PC-3 (cell line): ENCODE measurements around the gene IFI30. TPM values are rescaled to one million over a fixed set of nuclear protein-coding genes. Genes with fewer than 3 reads are reported as not detected.

Experiments
- ATAC-seq: fragments of 200-7000 bp; cut with Tn5 transposase; 2 replicates; pipeline ENCODE4 v1.9.1; 2020; ENCODE audit warnings: mild to moderate bottlenecking, moderate library complexity
- Bru-seq: library from RNA; stranded (reverse); fragments of 400-500 nt; gene quantifications from one replicate; lab custom pipeline; 2021; lab: Mats Ljungman, UMichigan
- BruChase-seq, 2 experiments: library from RNA; stranded (reverse); fragments of 400-500 nt; gene quantifications; one replicate each; lab custom pipeline; 2021; lab: Mats Ljungman, UMichigan
- BruUV-seq: library from RNA; stranded (reverse); fragments of 400-500 nt; replicated peaks from 2 replicates; lab custom pipeline; 2021; lab: Mats Ljungman, UMichigan
- CTCF ChIA-PET: fragments of 300-600 bp; sonication (Branson Sonifier 250); formaldehyde crosslinking; loops from one replicate; lab custom pipeline; 2022; ENCODE audit warnings: antibody characterized with exemption; lab: Charles Lee
- POLR2A ChIA-PET: fragments of 300-600 bp; sonication (Branson Sonifier 250); formaldehyde crosslinking; loops from one replicate; lab custom pipeline; 2022; ENCODE audit warnings: antibody characterized with exemption; ENCODE audit not compliant: unreplicated experiment; lab: Charles Lee
- DNase-seq: peaks from one replicate; pipeline ENCODE4 v3.0.0-alpha.2; 2015
- H2AFZ ChIP-seq: fragments of 300-600 bp; sonication (generic); 2 replicates; pipeline ENCODE4 v1.6.0; 2016; ENCODE audit warnings: antibody characterized with exemption, low read length
- H3F3A ChIP-seq: fragments of 300-600 bp; sonication (generic); one replicate; pipeline ENCODE4 v1.6.0; 2017; ENCODE audit warnings: antibody characterized with exemption, low read length, control low read depth, mild to moderate bottlenecking; ENCODE audit not compliant: unreplicated experiment
- H3K27ac ChIP-seq: fragments of 300-600 bp; sonication (generic); 2 replicates; pipeline ENCODE4 v1.5.1; 2016; ENCODE audit warnings: mild to moderate bottlenecking, low read length
- H3K27me3 ChIP-seq: fragments of 300-600 bp; sonication (generic); 2 replicates; pipeline ENCODE4 v1.6.1; 2016; ENCODE audit warnings: low read length, mixed read lengths
- H3K36me3 ChIP-seq: fragments of 300-600 bp; sonication (generic); 2 replicates; pipeline ENCODE4 v1.6.1; 2016; ENCODE audit warnings: low read depth, mixed run types, low read length, mixed read lengths
- H3K4me1 ChIP-seq: fragments of 300-600 bp; sonication (generic); 2 replicates; pipeline ENCODE4 v1.5.1; 2016; ENCODE audit warnings: low read length; ENCODE audit not compliant: insufficient read depth
- H3K4me2 ChIP-seq: fragments of 300-600 bp; sonication (generic); 2 replicates; pipeline ENCODE4 v1.6.0; 2016; ENCODE audit warnings: low read length
- H3K4me3 ChIP-seq: fragments of 300-600 bp; sonication (generic); 2 replicates; pipeline ENCODE4 v1.5.1; 2016; ENCODE audit warnings: mild to moderate bottlenecking, low read length, mixed read lengths
- H3K79me2 ChIP-seq: fragments of 300-600 bp; sonication (generic); 2 replicates; pipeline ENCODE4 v1.6.1; 2017; ENCODE audit warnings: low read length, mixed read lengths
- H3K9ac ChIP-seq: fragments of 300-600 bp; sonication (generic); 2 replicates; pipeline ENCODE4 v1.6.0; 2016; ENCODE audit warnings: mild to moderate bottlenecking, low read length
- H3K9me2 ChIP-seq: fragments of 300-600 bp; sonication (generic); replicated peaks from 2 replicates; pipeline ENCODE4 v1.6.1; 2016; ENCODE audit warnings: mixed run types, low read length, mixed read lengths
- H3K9me3 ChIP-seq: fragments of 300-600 bp; sonication (generic); 2 replicates; pipeline ENCODE4 v1.6.1; 2016; ENCODE audit warnings: low read length, mixed read lengths
- H4K20me1 ChIP-seq: fragments of 300-600 bp; sonication (generic); 2 replicates; pipeline ENCODE4 v1.6.1; 2016; ENCODE audit warnings: low read length, mixed read lengths
- EZH2 ChIP-seq: fragments of 300-600 bp; sonication (generic); IDR thresholded peaks from one replicate; pipeline ENCODE4 v1.6.1; 2017; ENCODE audit warnings: antibody characterized with exemption, mild to moderate bottlenecking, low read length; ENCODE audit not compliant: unreplicated experiment
- EZH2phosphoT487 ChIP-seq: fragments of 300-600 bp; sonication (generic); IDR thresholded peaks from 2 replicates; pipeline ENCODE4 v1.6.1; 2018; ENCODE audit warnings: mild to moderate bottlenecking, antibody characterized with exemption, low read length, borderline replicate concordance
- intact Hi-C: fragments of 100-400 bp; cut with micrococcal nuclease; formaldehyde crosslinking; loops from 2 replicates; pipeline ENCODE4 v1.9.0; 2023
- long read RNA-seq: library from polyadenylated mRNA; unstranded; transcript quantifications from one replicate; pipeline ENCODE4 v2.0.0, GENCODE V29; 2021; ENCODE audit not compliant: unreplicated experiment
- total RNA-seq: library from RNA; depleted of rRNA; stranded (reverse); fragments of >200 nt; gene quantifications from 2 replicates; pipeline ENCODE4 v1.2.3, GENCODE V29; 2014; rRNA removed
- TF ChIP-seq, protein P1 (sequence below): fragments of 300-600 bp; sonication (generic); conservative IDR thresholded peaks from 2 replicates; pipeline ENCODE4 v1.5.1; 2017; ENCODE audit warnings: antibody characterized with exemption, low read depth, mild to moderate bottlenecking, low read length

The IFI30 gene
- total RNA-seq (31.1 and 35.0 TPM in 2 replicates), Bru-seq, nascent RNA (not detected), BruChase-seq, experiment 1, labeled RNA remaining after a 6-hour chase (percentile 8 among the genes with signal in this experiment), BruChase-seq, experiment 2, labeled RNA remaining after a 2-hour chase (percentile 39 among the genes with signal in this experiment)
- long read RNA-seq, transcript IFI30-201 (7 exons, 1,134 nt), result major isoform, 15 of 15 reads
- long read RNA-seq, partial matches to known transcripts, result 0 of 15 reads
- long read RNA-seq, other reads (novel, unspliced or antisense), result 0 of 15 reads

DNA sequence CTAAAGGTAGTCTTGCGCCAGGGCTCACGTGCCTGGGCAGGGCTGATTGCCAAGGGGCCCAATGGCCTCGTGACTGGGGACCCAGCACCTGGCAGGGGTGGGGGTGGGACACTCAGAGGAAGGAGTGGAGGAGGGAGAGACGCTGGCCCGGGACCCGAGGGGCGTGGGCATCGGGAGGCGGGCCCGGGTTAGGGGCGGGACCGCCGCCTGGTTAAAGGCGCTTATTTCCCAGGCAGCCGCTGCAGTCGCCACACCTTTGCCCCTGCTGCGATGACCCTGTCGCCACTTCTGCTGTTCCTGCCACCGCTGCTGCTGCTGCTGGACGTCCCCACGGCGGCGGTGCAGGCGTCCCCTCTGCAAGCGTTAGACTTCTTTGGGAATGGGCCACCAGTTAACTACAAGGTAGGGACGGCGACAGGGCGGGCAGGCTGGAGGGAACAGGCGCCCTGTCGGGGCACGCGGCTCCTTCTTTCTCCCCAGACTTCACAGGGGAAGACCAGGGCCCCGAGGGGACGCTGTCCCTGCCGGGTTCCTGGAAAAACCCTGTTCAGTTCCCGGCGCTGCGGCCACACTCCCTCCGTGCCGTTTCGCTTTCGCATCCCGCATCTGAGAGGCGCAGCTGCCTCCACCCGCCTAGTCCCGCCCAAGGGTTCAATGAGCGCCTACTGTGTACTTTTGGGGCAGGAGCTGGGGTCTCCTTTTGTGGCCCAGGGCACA is at the start of gene IFI30:
Gene IFI30 (plus strand): TSS at position 242 of the 717 bp plus-strand sequence. CDS start 29 bp downstream, at position 271.
- Histone ChIP-seq H3K27me3 (no peaks in the 10 kb centered on the region), H2AFZ (peak within 1 kb of the TSS; percentile 80), H3K27ac (no peak within 1 kb of the TSS), H4K20me1 (no peaks in the 10 kb centered on the region), H3K9ac (peak within 1 kb of the TSS; percentile 42), H3K9me2 (no peaks in the 10 kb centered on the region), H3K4me1 (peaks cover 5% of the 10 kb centered on the region; the same call in 1 of the 2 replicates), H3K79me2 (no peaks in the 10 kb centered on the region), H3K4me2 (peak within 1 kb of the TSS; percentile 88), H3K9me3 (no peaks in the 10 kb centered on the region), H3F3A (no peaks in the 10 kb centered on the region), H3K4me3 (peak within 1 kb of the TSS; percentile 82), H3K36me3 (no peaks in the 10 kb centered on the region; the same call in 1 of the 2 replicates)
- CTCF ChIA-PET, result no interaction called here
- intact Hi-C loops, result no loop called here
- POLR2A ChIA-PET, result no interaction called here
- no peak for TF ChIP-seq EZH2phosphoT487
- TF ChIP-seq EZH2, result no peak
- TF ChIP-seq, protein P1, sequence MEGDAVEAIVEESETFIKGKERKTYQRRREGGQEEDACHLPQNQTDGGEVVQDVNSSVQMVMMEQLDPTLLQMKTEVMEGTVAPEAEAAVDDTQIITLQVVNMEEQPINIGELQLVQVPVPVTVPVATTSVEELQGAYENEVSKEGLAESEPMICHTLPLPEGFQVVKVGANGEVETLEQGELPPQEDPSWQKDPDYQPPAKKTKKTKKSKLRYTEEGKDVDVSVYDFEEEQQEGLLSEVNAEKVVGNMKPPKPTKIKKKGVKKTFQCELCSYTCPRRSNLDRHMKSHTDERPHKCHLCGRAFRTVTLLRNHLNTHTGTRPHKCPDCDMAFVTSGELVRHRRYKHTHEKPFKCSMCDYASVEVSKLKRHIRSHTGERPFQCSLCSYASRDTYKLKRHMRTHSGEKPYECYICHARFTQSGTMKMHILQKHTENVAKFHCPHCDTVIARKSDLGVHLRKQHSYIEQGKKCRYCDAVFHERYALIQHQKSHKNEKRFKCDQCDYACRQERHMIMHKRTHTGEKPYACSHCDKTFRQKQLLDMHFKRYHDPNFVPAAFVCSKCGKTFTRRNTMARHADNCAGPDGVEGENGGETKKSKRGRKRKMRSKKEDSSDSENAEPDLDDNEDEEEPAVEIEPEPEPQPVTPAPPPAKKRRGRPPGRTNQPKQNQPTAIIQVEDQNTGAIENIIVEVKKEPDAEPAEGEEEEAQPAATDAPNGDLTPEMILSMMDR, result no peak
- DNase-seq (peak; percentile 53), ATAC-seq (peak; percentile 83)
- TSS peak; percentile 21 for BruUV-seq

DNA sequence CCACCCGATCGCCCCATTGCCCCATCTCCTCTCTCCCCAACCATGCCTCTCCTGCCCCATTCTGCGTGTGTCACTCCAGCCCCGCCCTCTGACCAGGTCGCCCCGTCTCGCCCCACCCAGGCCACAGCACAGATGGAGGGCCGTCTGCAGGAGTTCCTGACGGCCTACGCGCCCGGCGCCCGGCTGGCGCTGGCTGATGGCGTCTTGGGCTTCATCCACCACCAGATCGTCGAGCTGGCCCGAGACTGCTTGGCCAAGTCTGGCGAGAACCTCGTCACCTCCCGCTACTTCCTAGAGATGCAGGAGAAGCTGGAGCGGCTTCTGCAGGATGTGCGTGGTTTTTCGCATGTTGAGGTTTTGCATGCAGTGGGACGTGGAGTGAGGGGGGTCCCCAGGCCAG is 49.8 kb upstream of the IFI30 start:
- Histone ChIP-seq H3K9me3 (no peaks in the 10 kb centered on the region), H2AFZ (no peak overlapping the region), H3K9me2 (no peaks in the 10 kb centered on the region), H3F3A (no peaks in the 10 kb centered on the region), H3K4me3 (no peak overlapping the region), H3K27me3 (no peaks in the 10 kb centered on the region), H3K4me2 (no peak overlapping the region), H4K20me1 (no peaks in the 10 kb centered on the region), H3K27ac (no peak overlapping the region), H3K79me2 (0 out of 2 replicates have a peak, but pooled peaks cover 3% of the 10 kb centered on the region), H3K4me1 (peaks cover 3% of the 10 kb centered on the region; the same call in 1 of the 2 replicates), H3K9ac (no peak overlapping the region), H3K36me3 (no peaks in the 10 kb centered on the region)
- TF ChIP-seq, protein P1, result no peak
- TF ChIP-seq EZH2phosphoT487 (no peak), EZH2 (no peak)
- CTCF ChIA-PET, result no interaction called here
- intact Hi-C loops, result no loop called here
- POLR2A ChIA-PET, result no interaction called here
- no peak for ATAC-seq
- BruUV-seq, result no TSS peak
- DNase-seq, result no peak
